HG03432 (cell line): ENCODE data around the gene HOXA5.

ENCODE experiments used
- ATAC-seq: cut with Tn5 transposase; IDR thresholded peaks from one replicate; pipeline ENCODE4 v1.9.1; 2021; ENCODE audit warnings: mild to moderate bottlenecking, moderate library complexity; ENCODE audit not compliant: unreplicated experiment

The HOXA5 gene

GRCh38 chr7:27122077-27122910, 21.2 kb downstream of the HOXA5 start:
- ATAC-seq = no peak

DNA sequence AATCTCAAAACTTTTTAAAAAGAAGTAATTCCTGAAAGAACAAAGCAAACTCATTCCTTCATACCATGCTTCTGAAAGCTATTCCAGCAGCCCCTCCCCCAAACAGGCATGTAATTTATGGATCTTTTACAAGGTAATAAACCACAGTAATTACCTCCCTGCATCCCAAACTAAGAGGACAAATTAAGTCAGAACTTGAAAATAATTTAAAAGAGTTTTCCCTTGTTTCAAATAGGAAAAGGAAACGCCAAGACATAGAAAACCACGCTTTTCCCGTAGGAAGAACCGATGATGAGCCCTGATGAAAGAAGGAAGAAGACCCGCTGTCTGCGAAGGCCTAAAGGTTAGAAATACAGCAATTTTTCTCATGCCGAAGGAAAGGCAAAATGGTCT, 21.8 kb downstream of the HOXA5 start:
- no peak for ATAC-seq

- ATAC-seq = no peak
Measured at GRCh38 chr7:27119412-27119911, 24.0 kb downstream of the HOXA5 start.

- no peak for ATAC-seq
Measured at GRCh38 chr7:27118580-27118979, 24.9 kb downstream of the HOXA5 start.

DNA sequence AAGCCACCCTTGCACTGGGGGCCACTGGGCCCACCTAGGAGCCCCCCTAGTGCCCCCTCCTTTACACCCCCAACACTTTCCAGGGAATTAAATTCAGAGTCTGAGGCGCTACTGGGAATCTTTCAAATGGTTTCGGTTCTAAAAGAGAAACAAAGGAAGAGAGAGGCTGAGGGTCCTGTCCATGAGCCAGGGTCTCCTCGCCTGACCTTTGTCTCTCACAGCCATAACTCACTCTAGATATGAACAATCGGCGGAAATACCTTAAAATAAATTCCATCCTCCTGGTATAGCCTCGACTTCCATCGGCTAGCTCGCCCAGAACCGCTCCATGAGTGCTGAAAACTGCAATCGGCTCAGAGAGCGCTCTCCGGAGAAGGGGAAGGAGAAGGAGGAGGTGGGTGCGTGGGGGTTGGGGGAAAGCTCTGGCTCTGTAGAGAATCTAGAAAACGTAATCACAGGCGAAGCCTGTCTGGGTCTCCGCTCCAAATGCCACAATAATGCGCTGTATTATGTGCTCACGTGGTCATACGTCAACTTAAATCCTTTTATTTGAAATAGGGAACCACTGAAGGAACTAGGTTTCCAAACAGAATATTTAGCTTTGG, 25.5 kb downstream of the HOXA5 start:
- ATAC-seq = no peak

GRCh38 chr7:27116962-27117886, 26.3 kb downstream of the HOXA5 start:
- no peak for ATAC-seq

DNA sequence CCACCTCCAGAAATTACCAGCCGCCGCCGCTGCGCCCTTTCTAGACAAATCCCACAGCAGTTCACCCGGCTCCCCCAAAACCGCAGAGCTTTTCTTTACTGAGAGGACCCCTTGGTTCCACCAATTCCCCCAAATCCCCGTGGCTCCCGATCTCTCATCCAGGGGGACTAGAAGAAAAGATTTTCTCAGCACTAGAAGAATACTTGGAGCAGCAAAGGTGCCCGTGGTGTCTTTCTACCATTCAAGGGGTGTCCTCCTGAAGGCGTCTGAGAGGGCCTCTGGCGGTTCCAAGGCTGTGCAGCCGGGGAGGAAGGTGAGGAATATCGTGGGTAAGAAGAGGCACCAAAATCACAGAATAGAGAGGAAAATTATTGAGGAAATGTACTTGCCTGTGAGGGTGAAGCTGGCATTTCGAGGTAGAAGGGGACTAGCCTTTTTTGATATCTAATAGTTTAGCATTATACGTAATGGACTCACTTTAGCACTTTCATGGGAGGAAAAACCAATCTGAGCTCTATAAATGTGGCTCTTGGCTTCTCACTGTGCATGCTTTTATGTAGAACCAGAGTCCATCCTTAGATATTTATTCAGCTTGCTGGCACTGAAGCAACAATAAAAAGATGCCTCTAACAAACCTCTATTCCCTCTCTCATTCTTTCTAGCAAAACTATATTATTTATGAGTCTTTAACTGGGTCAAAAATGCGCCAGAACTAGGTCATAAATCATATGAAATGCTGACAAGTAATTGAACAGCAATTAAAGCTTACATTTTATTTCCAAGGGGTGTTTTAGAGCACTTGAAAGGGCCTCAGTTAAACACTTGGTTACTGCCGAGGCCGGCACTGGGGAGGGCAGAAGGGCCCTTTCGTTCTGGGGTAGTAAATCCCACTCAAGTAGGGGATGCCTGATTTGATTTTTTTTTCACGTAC, 27.2 kb downstream of the HOXA5 start:
- ATAC-seq = no peak

- no peak for ATAC-seq
Measured at GRCh38 chr7:27115221-27116026, 28.1 kb downstream of the HOXA5 start.

DNA sequence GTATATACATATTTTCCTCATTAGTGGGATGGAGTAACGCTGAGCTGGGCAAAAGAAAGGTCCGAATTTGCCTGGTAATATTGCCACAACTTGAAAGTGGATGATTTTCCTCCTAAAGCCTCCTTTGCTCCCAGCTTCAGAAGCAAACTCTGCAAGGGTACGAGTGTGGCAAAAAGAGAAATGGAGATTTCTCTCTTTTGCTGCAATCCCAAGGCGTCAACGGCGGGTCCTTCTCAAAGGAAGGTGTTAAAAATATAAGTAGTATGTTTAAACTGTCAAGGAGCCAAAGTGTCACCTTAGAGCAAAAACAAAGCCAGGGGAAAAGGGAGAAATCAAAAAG, 28.6 kb downstream of the HOXA5 start:
- ATAC-seq = no peak

DNA sequence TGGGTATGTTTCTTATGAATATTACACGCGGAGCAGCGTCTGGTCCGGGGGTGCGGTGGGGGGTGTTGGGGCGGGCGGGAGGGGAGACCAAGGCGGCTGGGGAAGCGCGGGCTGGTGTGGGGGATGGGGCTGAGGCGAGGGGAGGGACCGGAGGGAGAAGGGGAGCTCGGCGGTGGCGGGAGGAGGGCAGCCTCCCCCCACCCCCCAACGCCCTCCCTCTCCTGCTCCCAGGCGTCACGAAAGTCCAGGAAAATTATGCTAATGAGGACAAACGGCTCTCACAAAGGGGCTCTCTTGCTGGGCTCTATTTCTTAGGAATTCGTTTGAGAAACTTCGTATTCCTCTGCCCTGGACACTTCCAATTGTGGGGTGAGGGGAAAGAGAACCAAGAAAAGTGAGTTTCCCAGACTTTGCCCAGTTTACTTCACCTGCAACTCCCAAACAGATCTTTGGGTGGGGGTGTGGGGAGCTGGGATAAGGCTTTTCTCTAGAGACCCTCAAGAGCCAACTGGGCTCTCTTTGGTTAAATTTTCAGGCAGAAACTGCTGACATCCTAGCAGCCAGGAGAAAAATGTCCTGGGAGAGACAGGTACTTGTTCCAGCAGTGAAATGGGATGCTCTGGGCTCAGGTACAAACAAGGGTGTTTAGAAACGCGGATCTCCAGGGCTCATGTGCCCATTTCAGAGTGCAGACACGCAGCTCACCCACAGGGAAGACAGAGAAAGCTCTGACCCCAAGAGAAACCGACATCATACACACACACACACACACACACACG, 29.3 kb downstream of the HOXA5 start:
- ATAC-seq = no peak

GRCh38 chr7:27112955-27113949, 30.2 kb downstream of the HOXA5 start:
- no peak for ATAC-seq

- ATAC-seq = no peak
Measured at GRCh38 chr7:27112361-27112760, 31.1 kb downstream of the HOXA5 start.

GRCh38 chr7:27111751-27112277, 31.7 kb downstream of the HOXA5 start:
- ATAC-seq = no peak

DNA sequence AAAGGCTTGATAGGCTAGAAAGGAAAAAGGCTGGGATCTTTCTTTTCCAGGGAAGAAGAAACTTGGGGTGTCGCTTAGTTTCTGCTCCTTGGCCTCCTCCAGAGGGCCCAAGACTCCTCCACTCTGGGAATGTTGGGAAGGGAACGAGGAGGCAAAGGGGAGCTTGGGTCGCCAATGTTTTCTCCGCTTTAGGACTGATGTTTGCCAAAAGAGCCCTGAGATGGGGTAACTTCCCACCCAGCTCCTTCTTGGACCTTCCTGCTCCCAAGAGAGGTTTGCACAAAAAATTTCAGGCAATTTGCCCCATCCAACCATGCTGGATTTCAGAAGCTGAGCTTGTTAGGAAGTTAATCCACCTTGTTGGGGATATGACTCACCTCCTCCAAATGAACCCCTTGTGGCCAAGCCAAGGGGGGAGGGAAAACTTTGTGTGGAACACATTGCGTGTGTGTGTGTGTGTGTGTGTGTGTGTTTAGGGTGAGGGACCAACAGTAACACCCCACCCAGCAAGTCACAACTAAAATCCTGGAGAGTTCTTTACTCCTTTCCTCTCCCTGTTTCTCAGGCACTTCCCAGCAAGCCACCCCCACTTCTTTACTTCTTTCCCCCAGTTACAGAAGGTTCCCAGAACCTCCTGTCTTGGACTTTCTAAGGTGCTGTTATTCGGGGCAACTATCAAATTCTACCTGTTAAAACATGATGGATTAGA, 32.3 kb downstream of the HOXA5 start:
- ATAC-seq = no peak

GRCh38 chr7:27110186-27111031, 33.1 kb downstream of the HOXA5 start:
- ATAC-seq = no peak
